SK-N-SH (cell line): Measurements from ENCODE around the gene KRTAP2-3. TPM values are rescaled to one million over a fixed set of nuclear protein-coding genes. Genes with fewer than 3 reads are reported as not detected.

ENCODE experiments used
- CTCF ChIA-PET: fragments of 300-600, 350-600 bp; formaldehyde crosslinking; extraction: SDS; loops from one replicate; lab custom pipeline; 2021; lab: Yijun Ruan, JAX
- POLR2A ChIA-PET: fragments of 350-600 bp; sonication (Branson Sonifier 250); formaldehyde crosslinking; extraction: SDS; loops from one replicate; lab custom pipeline; 2020; ENCODE audit warnings: antibody characterized with exemption, inconsistent platforms; lab: Yijun Ruan, JAX
- DNase-seq: peaks from one replicate; pipeline ENCODE4 v3.0.0; 2012
- H2AFZ ChIP-seq: fragments of 200-600 bp; sonication (generic); 2 replicates; pipeline ENCODE4 v1.8.1; 2016; ENCODE audit warnings: antibody characterized with exemption, mild to moderate bottlenecking, low read depth
- H3F3A ChIP-seq: fragments of 200-600 bp; sonication (generic); replicated peaks from 2 replicates; pipeline ENCODE3; 2016; ENCODE audit warnings: antibody characterized with exemption, mild to moderate bottlenecking; ENCODE audit not compliant: insufficient read depth
- H3K27ac ChIP-seq, 2 experiments: fragments of 200-500 bp in 1 of 2; fragments of 200-600 bp in 1 of 2; sonication (Bioruptor generic) in 1 of 2; sonication (generic), shearing (Covaris generic) in 1 of 2; 2 replicates each; pipeline versions ENCODE4 v1.5.1 to v1.6.1; 2014 to 2016; ENCODE audit warnings: low read depth in 2 of 2, inconsistent platforms in 1 of 2, low read length in 1 of 2, mild to moderate bottlenecking in 1 of 2, mixed read lengths in 1 of 2
- H3K27me3 ChIP-seq: fragments of 200-600 bp; sonication (generic), shearing (Covaris generic); 2 replicates; pipeline ENCODE4 v1.6.1; 2016; ENCODE audit warnings: mixed run types; ENCODE audit not compliant: insufficient read depth
- H3K36me3 ChIP-seq, 2 experiments: fragments of 200-500 bp in 1 of 2; fragments of 200-600 bp in 1 of 2; sonication (Bioruptor generic) in 1 of 2; sonication (generic) in 1 of 2; replicated peaks in 1 of 2; 2 replicates each; pipeline versions ENCODE3 to v1.5.1; 2014 to 2016; ENCODE audit warnings: low read length in 1 of 2, mild to moderate bottlenecking in 1 of 2; ENCODE audit not compliant: insufficient read depth in 2 of 2, control insufficient read depth in 1 of 2
- H3K4me1 ChIP-seq, 2 experiments: fragments of 200-500 bp in 1 of 2; fragments of 200-600 bp in 1 of 2; sonication (Bioruptor generic) in 1 of 2; sonication (generic), shearing (Covaris generic) in 1 of 2; 2 replicates each; pipeline versions ENCODE4 v1.5.1 to v1.6.1; 2014 to 2016; ENCODE audit warnings: low read depth in 1 of 2, low read length in 1 of 2, mixed run types in 1 of 2; ENCODE audit not compliant: insufficient read depth in 2 of 2, control insufficient read depth in 1 of 2
- H3K4me2 ChIP-seq: fragments of 200-600 bp; sonication (generic), shearing (Covaris generic); 2 replicates; pipeline ENCODE4 v1.6.1; 2017; ENCODE audit warnings: mixed run types
- H3K4me3 ChIP-seq, 2 experiments: fragments of 200-500 bp in 1 of 2; fragments of 200-600 bp in 1 of 2; sonication (Bioruptor generic) in 1 of 2; sonication (generic), shearing (Covaris generic) in 1 of 2; 2 replicates each; pipeline versions ENCODE4 v1.5.1 to v1.8.1; 2014 to 2016; ENCODE audit warnings: low read depth in 2 of 2, inconsistent platforms in 1 of 2, low read length in 1 of 2, mild to moderate bottlenecking in 1 of 2, mixed read lengths in 1 of 2, moderate library complexity in 1 of 2
- H3K79me2 ChIP-seq: fragments of 200-600 bp; sonication (generic); 2 replicates; pipeline ENCODE4 v1.8.1; 2017; ENCODE audit warnings: mild to moderate bottlenecking; ENCODE audit not compliant: insufficient read depth
- H3K9ac ChIP-seq: fragments of 200-600 bp; sonication (generic); 2 replicates; pipeline ENCODE4 v1.6.1; 2017; ENCODE audit warnings: mixed run types
- H3K9me2 ChIP-seq: fragments of 200-600 bp; sonication (generic); 2 replicates; pipeline ENCODE4 v1.6.1; 2017; ENCODE audit warnings: mixed run types
- H3K9me3 ChIP-seq: fragments of 200-600 bp; sonication (generic); 2 replicates; pipeline ENCODE4 v1.6.1; 2017; ENCODE audit warnings: mixed run types, mild to moderate bottlenecking, moderate library complexity
- H4K20me1 ChIP-seq: fragments of 200-600 bp; sonication (generic); 2 replicates; pipeline ENCODE4 v1.6.1; 2017; ENCODE audit warnings: mild to moderate bottlenecking, mixed run types; ENCODE audit not compliant: insufficient read depth
- CHD2 ChIP-seq: fragments of 150-350 bp; IDR thresholded peaks from 2 replicates; pipeline ENCODE4 v1.6.1; 2018; ENCODE audit warnings: low read length; ENCODE audit not compliant: partially characterized antibody
- CTCF ChIP-seq: fragments of 200-600 bp; sonication (generic); IDR thresholded peaks from 2 replicates; pipeline ENCODE4 v1.6.1; 2017; ENCODE audit warnings: antibody characterized with exemption, mild to moderate bottlenecking, moderate library complexity
- EP300 ChIP-seq, 2 experiments: IDR thresholded peaks; 2 replicates each; pipeline versions ENCODE4 v1.4.0 to v1.6.1; 2012; ENCODE audit warnings: borderline replicate concordance in 1 of 2, low read depth in 1 of 2, low read length in 1 of 2
- EZH2phosphoT487 ChIP-seq: fragments of 200-600 bp; sonication (generic); IDR thresholded peaks from 2 replicates; pipeline ENCODE4 v1.6.1; 2017; ENCODE audit warnings: low read depth, mixed run types, mild to moderate bottlenecking, antibody characterized with exemption, moderate library complexity, borderline replicate concordance
- FOSL2 ChIP-seq: IDR thresholded peaks from 2 replicates; pipeline ENCODE4 v1.4.0; 2012; ENCODE audit warnings: low read depth, mild to moderate bottlenecking, moderate library complexity, borderline replicate concordance
- IRF3 ChIP-seq: fragments of 150-350 bp; IDR thresholded peaks from 2 replicates; pipeline ENCODE4 v1.6.1; 2016; ENCODE audit warnings: mild to moderate bottlenecking, low read depth, low read length
- MAX ChIP-seq: IDR thresholded peaks from 2 replicates; pipeline ENCODE4 v1.4.0; 2012; ENCODE audit warnings: low read depth
- MXI1 ChIP-seq: IDR thresholded peaks from 2 replicates; pipeline ENCODE4 v1.6.1; 2012; ENCODE audit warnings: mild to moderate bottlenecking, low read depth, low read length, improper control_type of control experiment
- PBX3 ChIP-seq: IDR thresholded peaks from 2 replicates; pipeline ENCODE4; 2012
- RXRA ChIP-seq: IDR thresholded peaks from 2 replicates; pipeline ENCODE4 v1.4.0; 2012; ENCODE audit warnings: low read depth, mild to moderate bottlenecking, borderline replicate concordance
- SIN3A ChIP-seq: IDR thresholded peaks from 2 replicates; pipeline ENCODE4 v1.6.1; 2012; ENCODE audit warnings: low read depth, mild to moderate bottlenecking, low read length, moderate library complexity, borderline replicate concordance
- TCF12 ChIP-seq: IDR thresholded peaks from 2 replicates; pipeline ENCODE4 v1.4.0; 2012
- USF1 ChIP-seq: IDR thresholded peaks from 2 replicates; pipeline ENCODE4 v1.4.0; 2012; ENCODE audit warnings: low read depth, borderline replicate concordance
- USF2 ChIP-seq: fragments of 150-350 bp; IDR thresholded peaks from 2 replicates; pipeline ENCODE4 v1.6.1; 2017; ENCODE audit warnings: antibody characterized with exemption, low read length, low read depth, borderline replicate concordance
- WGBS: methylation state at CpG from one replicate; pipeline ENCODE4 v1.1.6; 2017; ENCODE audit warnings: low lambda C conversion rate; 5-methylcytosine and 5-hydroxymethylcytosine counted together
- polyA plus RNA-seq, 3 experiments: library from polyadenylated mRNA; depleted of rRNA; stranded (reverse); fragments of >200 nt; gene quantifications; 2 replicates each; pipeline ENCODE4 v1.2.3, GENCODE V29; 2012

The KRTAP2-3 gene
- polyA plus RNA-seq, 1 of the 3 experiments (the other 2 are of a cell fraction), result 0.39 TPM

GRCh38 chr17:41069031-41069430 is 9.1 kb upstream of the KRTAP2-3 start:
- no peaks in the 10 kb centered on the region for H3K79me2 ChIP-seq
- no peaks in the 10 kb centered on the region for H4K20me1 ChIP-seq
- no peaks in the 10 kb centered on the region for H3K36me3 ChIP-seq
- no peak overlapping the region for H3K4me3 ChIP-seq
- TF ChIP-seq CHD2 (no peak), IRF3 (no peak), MAX (no peak), USF1 (no peak)
- no peak overlapping the region for H2AFZ ChIP-seq
- H3K9ac ChIP-seq, result no peak overlapping the region
- ChIA-PET CTCF (no interaction called here), POLR2A (no interaction called here)
- DNase-seq, result no peak
- WGBS, result 41% methylated on average over 3 of the region's 3 CpGs
- H3K27ac ChIP-seq, result no peak overlapping the region
- H3F3A ChIP-seq, result no peaks in the 10 kb centered on the region
- H3K4me1 ChIP-seq, result no peaks in the 10 kb centered on the region
- no peaks in the 10 kb centered on the region; the same call in 1 of the 2 replicates for H3K9me2 ChIP-seq
- H3K4me2 ChIP-seq, result no peak overlapping the region
- no peaks in the 10 kb centered on the region for H3K27me3 ChIP-seq
- no peaks in the 10 kb centered on the region for H3K9me3 ChIP-seq

GRCh38 chr17:41067281-41067680 is 7.4 kb upstream of the KRTAP2-3 start:
- Histone ChIP-seq H3F3A (no peaks in the 10 kb centered on the region), H3K4me1 (peaks cover 0 to 8% of the 10 kb centered on the region in 2 experiments; a peak in 1 of 4 replicates), H3K79me2 (no peaks in the 10 kb centered on the region), H3K9me2 (no peaks in the 10 kb centered on the region), H3K36me3 (no peaks in the 10 kb centered on the region), H3K4me2 (no peak overlapping the region), H3K9me3 (no peaks in the 10 kb centered on the region), H2AFZ (no peak overlapping the region), H3K27ac (no peak overlapping the region), H3K9ac (no peak overlapping the region), H4K20me1 (no peaks in the 10 kb centered on the region), H3K27me3 (no peaks in the 10 kb centered on the region), H3K4me3 (no peak overlapping the region)
- TF ChIP-seq TCF12 (no peak), CTCF (no peak), FOSL2 (no peak), SIN3A (no peak), IRF3 (no peak), EP300 (IDR thresholded peaks at IDR 0.05; ENCODE audit: borderline replicate concordance in 1 of 2, low read depth in 1 of 2, low read length in 1 of 2) (no peak), MXI1 (no peak), USF2 (no peak), PBX3 (no peak), RXRA (no peak), EZH2phosphoT487 (no peak)
- no peak for DNase-seq
- ChIA-PET POLR2A (no interaction called here), CTCF (no interaction called here)
